A673 (cell line): ENCODE data around the gene DOCK4. TPM values are rescaled to one million over a fixed set of nuclear protein-coding genes. Genes with fewer than 3 reads are reported as not detected.
"Not testable (repeated sequence)": the region's sequence is repeated elsewhere in the genome, so short reads cannot be mapped to it uniquely, and the experiment has no call there.

Experiments
- BruUV-seq: library from RNA; stranded (reverse); fragments of 400-500 nt; replicated peaks from 2 replicates; lab custom pipeline; 2021; lab: Mats Ljungman, UMichigan
- CTCF ChIA-PET: fragments of 300-600 bp; sonication (Branson Sonifier 250); formaldehyde crosslinking; loops from one replicate; lab custom pipeline; 2022; ENCODE audit warnings: antibody characterized with exemption; lab: Charles Lee
- POLR2A ChIA-PET: fragments of 300-600 bp; sonication (Branson Sonifier 250); formaldehyde crosslinking; loops from one replicate; lab custom pipeline; 2022; ENCODE audit warnings: antibody characterized with exemption; ENCODE audit not compliant: low non-redundant PET; lab: Charles Lee
- DNase-seq: peaks from one replicate; pipeline ENCODE4 v3.0.0-alpha.2; 2015; ENCODE audit warnings: low spot score
- H3K27ac ChIP-seq: fragments of 200-600 bp; sonication (generic); 2 replicates; pipeline ENCODE4 v1.5.1; 2016; ENCODE audit warnings: mixed run types, low read depth, mild to moderate bottlenecking, mixed read lengths, antibody characterized with exemption, low read length; ENCODE audit not compliant: poor library complexity, severe bottlenecking
- H3K27me3 ChIP-seq: fragments of 200-600 bp; sonication (generic); replicated peaks from 2 replicates; pipeline ENCODE4 v1.6.1; 2017; ENCODE audit warnings: mixed run types, low read depth, mild to moderate bottlenecking, mixed read lengths, antibody characterized with exemption, low read length; ENCODE audit not compliant: insufficient read depth, poor library complexity
- H3K36me3 ChIP-seq: fragments of 200-600 bp; sonication (generic); 2 replicates; pipeline ENCODE4 v1.6.1; 2016; ENCODE audit warnings: mixed run types, mild to moderate bottlenecking, mixed read lengths, antibody characterized with exemption, low read length; ENCODE audit not compliant: insufficient read depth, poor library complexity, severe bottlenecking
- H3K4me1 ChIP-seq: fragments of 200-600 bp; sonication (generic); 2 replicates; pipeline ENCODE4 v1.6.1; 2017; ENCODE audit warnings: mixed run types, mild to moderate bottlenecking, mixed read lengths, antibody characterized with exemption, low read length; ENCODE audit not compliant: insufficient read depth, poor library complexity, severe bottlenecking
- H3K4me3 ChIP-seq: fragments of 200-600 bp; sonication (generic); 2 replicates; pipeline ENCODE4 v1.5.1; 2016; ENCODE audit warnings: low read depth, mixed run types, mild to moderate bottlenecking, mixed read lengths, low read length; ENCODE audit not compliant: poor library complexity, severe bottlenecking
- H3K9me3 ChIP-seq: fragments of 200-600 bp; sonication (generic); 2 replicates; pipeline ENCODE4 v1.6.1; 2016; ENCODE audit warnings: mixed run types, low read depth, mild to moderate bottlenecking, mixed read lengths, antibody characterized with exemption, low read length; ENCODE audit not compliant: poor library complexity, severe bottlenecking
- CTCF ChIP-seq: fragments of 300-800, 200-600 bp; sonication (generic); conservative IDR thresholded peaks from 2 replicates; pipeline ENCODE4 v1.5.1; 2017; ENCODE audit warnings: low read depth, mild to moderate bottlenecking, antibody characterized with exemption, low read length, moderate library complexity, mixed read lengths
- EZH2 ChIP-seq: fragments of 200-600 bp; sonication (generic); IDR thresholded peaks from 2 replicates; pipeline ENCODE4 v1.6.1; 2017; ENCODE audit warnings: borderline replicate concordance, low read depth, mild to moderate bottlenecking, mixed read lengths, antibody characterized with exemption, low read length; ENCODE audit not compliant: poor library complexity, severe bottlenecking
- intact Hi-C: fragments of 100-400 bp; cut with micrococcal nuclease; formaldehyde crosslinking; loops from one replicate; pipeline ENCODE4 v1.10.0; 2022; ENCODE audit not compliant: unreplicated experiment
- total RNA-seq: library from RNA; stranded (reverse); gene quantifications from 2 replicates; pipeline ENCODE4 v1.2.3, GENCODE V29; 2021

Gene DOCK4
- total RNA-seq, 1 experiment from 2014 or later, result 28.5 TPM

GRCh38 chr7:111919164-111919563 is 287.0 kb downstream of the DOCK4 start:
- DNase-seq, result no peak
- H3K27ac ChIP-seq, result no peak overlapping the region

GRCh38 chr7:111918461-111918860 is 287.7 kb downstream of the DOCK4 start:
- Histone ChIP-seq H3K27ac (no peak overlapping the region), H3K4me1 (no peaks in the 10 kb centered on the region), H3K4me3 (no peak overlapping the region), H3K9me3 (no peaks in the 10 kb centered on the region), H3K27me3 (no peaks in the 10 kb centered on the region), H3K36me3 (no peaks in the 10 kb centered on the region)
- intact Hi-C loops, result no loop called here
- no peak for TF ChIP-seq CTCF
- BruUV-seq, result no TSS peak
- ChIA-PET POLR2A (no interaction called here), CTCF (no interaction called here)
- no peak for DNase-seq

More at GRCh38 chr7:111919164-111919563, 287.0 kb downstream of the DOCK4 start:
- ChIA-PET POLR2A (no interaction called here), CTCF (no interaction called here)
- Histone ChIP-seq H3K27me3 (no peaks in the 10 kb centered on the region), H3K4me3 (no peak overlapping the region), H3K4me1 (no peaks in the 10 kb centered on the region), H3K9me3 (no peaks in the 10 kb centered on the region), H3K36me3 (no peaks in the 10 kb centered on the region)
- no TSS peak for BruUV-seq
- intact Hi-C loops, result no loop called here
- no peak for TF ChIP-seq EZH2
- no peak for TF ChIP-seq CTCF

- H3K4me3 ChIP-seq, DNase-seq, POLR2A ChIA-PET, H3K4me1 ChIP-seq, BruUV-seq, CTCF ChIA-PET, H3K27ac ChIP-seq, H3K9me3 ChIP-seq, intact Hi-C loops, H3K27me3 ChIP-seq, H3K36me3 ChIP-seq: not testable (repeated sequence)
Observed at GRCh38 chr7:111917404-111917803, 288.8 kb downstream of the DOCK4 start.

GRCh38 chr7:111914291-111914690 is 291.9 kb downstream of the DOCK4 start:
- ChIA-PET CTCF (interaction anchor here (0.6 kb wide), 1 partner anchor 496 kb away, joined by 3 read pairs; no protein-coding TSS in a partner anchor), POLR2A (no interaction called here)
- BruUV-seq, result no TSS peak
- DNase-seq, result no peak
- Histone ChIP-seq H3K4me1 (no peaks in the 10 kb centered on the region), H3K9me3 (no peaks in the 10 kb centered on the region), H3K27me3 (no peaks in the 10 kb centered on the region), H3K36me3 (no peaks in the 10 kb centered on the region), H3K27ac (no peak overlapping the region), H3K4me3 (no peak overlapping the region)
- no peak for TF ChIP-seq CTCF
- TF ChIP-seq EZH2, result no peak
- intact Hi-C loops, result no loop called here
